ENCODE data around the gene TRIM37. TPM values are rescaled to one million over a fixed set of nuclear protein-coding genes. Genes with fewer than 3 reads are reported as not detected.

Gene TRIM37
- total and polyA plus RNA-seq, 4 donors: 9.1 to 39.0 (median 16.8) TPM

GRCh38 chr17:59121901-59122480 is 15.3 kb upstream of the TRIM37 start:
- no peak for TF ChIP-seq CTCF (IDR thresholded peaks at IDR 0.05; ENCODE audit: control extremely low read depth, extremely low read depth)
- H3K9ac ChIP-seq (ENCODE audit: insufficient read depth in 1 of 2, low read length in 2 of 2): no peak overlapping the region
- 97 to 99% methylated on average over 9 of the region's 9 CpGs for WGBS, 2 donors
- ATAC-seq (ENCODE audit: insufficient read depth, low FRiP score) (no peak), DNase-seq (no peak)
- H3K27me3 ChIP-seq (ENCODE audit: control insufficient read depth in 3 of 3, insufficient read depth in 3 of 3, low read length in 2 of 3): no peaks in the 10 kb centered on the region
- no peak overlapping the region for H3K4me3 ChIP-seq
- peaks cover 1 to 8% (median 5%) of the 10 kb centered on the region in 4 donors for H3K36me3 ChIP-seq (ENCODE audit: control insufficient read depth in 4 of 4, insufficient read depth in 4 of 4, low read length in 4 of 4)
- no peaks in the 10 kb centered on the region for H3K9me3 ChIP-seq (ENCODE audit: control insufficient read depth in 4 of 4, insufficient read depth in 3 of 4, low read length in 3 of 4)
- H3K4me1 ChIP-seq (ENCODE audit: control insufficient read depth in 5 of 5, insufficient read depth in 5 of 5, low read length in 5 of 5): no peaks in the 10 kb centered on the region
- no peak overlapping the region for H3K27ac ChIP-seq (ENCODE audit: low read depth in 1 of 2, low read length in 1 of 2)

- Histone ChIP-seq H3K27me3 (ENCODE audit: control insufficient read depth in 3 of 3, insufficient read depth in 3 of 3, low read length in 2 of 3) (no peaks in the 10 kb centered on the region), H3K27ac (ENCODE audit: low read depth in 1 of 2, low read length in 1 of 2) (no peak overlapping the region), H3K4me3 (no peak overlapping the region), H3K9me3 (ENCODE audit: control insufficient read depth in 4 of 4, insufficient read depth in 3 of 4, low read length in 3 of 4) (no peaks in the 10 kb centered on the region), H3K9ac (ENCODE audit: insufficient read depth in 1 of 2, low read length in 2 of 2) (no peak overlapping the region), H3K36me3 (ENCODE audit: control insufficient read depth in 4 of 4, insufficient read depth in 4 of 4, low read length in 4 of 4) (peaks cover 0 to 19% (median 4%) of the 10 kb centered on the region in 4 donors), H3K4me1 (ENCODE audit: control insufficient read depth in 5 of 5, insufficient read depth in 5 of 5, low read length in 5 of 5) (no peaks in the 10 kb centered on the region)
- ATAC-seq (ENCODE audit: insufficient read depth, low FRiP score) (no peak), DNase-seq (no peak)
- TF ChIP-seq CTCF (IDR thresholded peaks at IDR 0.05; ENCODE audit: control extremely low read depth, extremely low read depth): no peak
- WGBS, 2 donors: 83 to 91% methylated on average over 9 of the region's 9 CpGs
Measured at GRCh38 chr17:59115474-59115873, 8.8 kb upstream of the TRIM37 start.

GRCh38 chr17:59111539-59111938 is 4.9 kb upstream of the TRIM37 start:
- no peak for DNase-seq
- H3K4me3 ChIP-seq: no peak overlapping the region
- no peak for ATAC-seq (ENCODE audit: insufficient read depth, low FRiP score)
- peaks cover 0 to 8% (median 3%) of the 10 kb centered on the region in 5 donors for H3K4me1 ChIP-seq (ENCODE audit: control insufficient read depth in 5 of 5, insufficient read depth in 5 of 5, low read length in 5 of 5)
- no peak overlapping the region for H3K27ac ChIP-seq (ENCODE audit: low read depth in 1 of 2, low read length in 1 of 2)
- H3K9ac ChIP-seq (ENCODE audit: insufficient read depth in 1 of 2, low read length in 2 of 2): no peak overlapping the region
- H3K9me3 ChIP-seq (ENCODE audit: control insufficient read depth in 4 of 4, insufficient read depth in 3 of 4, low read length in 3 of 4): no peaks in the 10 kb centered on the region
- no peaks in the 10 kb centered on the region for H3K27me3 ChIP-seq (ENCODE audit: control insufficient read depth in 3 of 3, insufficient read depth in 3 of 3, low read length in 2 of 3)
- 87 to 92% methylated on average over 3 of the region's 3 CpGs for WGBS, 2 donors
- no peak for TF ChIP-seq CTCF (IDR thresholded peaks at IDR 0.05; ENCODE audit: control extremely low read depth, extremely low read depth)
- H3K36me3 ChIP-seq (ENCODE audit: control insufficient read depth in 4 of 4, insufficient read depth in 4 of 4, low read length in 4 of 4): peaks cover 0 to 15% (median 2%) of the 10 kb centered on the region in 4 donors

GRCh38 chr17:59110973-59111372 is 4.3 kb upstream of the TRIM37 start:
- H3K4me1 ChIP-seq (ENCODE audit: control insufficient read depth in 5 of 5, insufficient read depth in 5 of 5, low read length in 5 of 5): peaks cover 0 to 8% (median 3%) of the 10 kb centered on the region in 5 donors
- no peak for DNase-seq
- no peaks in the 10 kb centered on the region for H3K9me3 ChIP-seq (ENCODE audit: control insufficient read depth in 4 of 4, insufficient read depth in 3 of 4, low read length in 3 of 4)
- ATAC-seq (ENCODE audit: insufficient read depth, low FRiP score): no peak
- H3K9ac ChIP-seq (ENCODE audit: insufficient read depth in 1 of 2, low read length in 2 of 2): no peak overlapping the region
- no peak for TF ChIP-seq CTCF (IDR thresholded peaks at IDR 0.05; ENCODE audit: control extremely low read depth, extremely low read depth)
- H3K4me3 ChIP-seq: no peak overlapping the region
- H3K27ac ChIP-seq (ENCODE audit: low read depth in 1 of 2, low read length in 1 of 2): no peak overlapping the region
- peaks cover 0 to 15% (median 2%) of the 10 kb centered on the region in 4 donors for H3K36me3 ChIP-seq (ENCODE audit: control insufficient read depth in 4 of 4, insufficient read depth in 4 of 4, low read length in 4 of 4)
- H3K27me3 ChIP-seq (ENCODE audit: control insufficient read depth in 3 of 3, insufficient read depth in 3 of 3, low read length in 2 of 3): no peaks in the 10 kb centered on the region

Data from lung (tissue), 12 donors.